Measurements from ENCODE around the gene PLPPR5.

The PLPPR5 gene

DNA sequence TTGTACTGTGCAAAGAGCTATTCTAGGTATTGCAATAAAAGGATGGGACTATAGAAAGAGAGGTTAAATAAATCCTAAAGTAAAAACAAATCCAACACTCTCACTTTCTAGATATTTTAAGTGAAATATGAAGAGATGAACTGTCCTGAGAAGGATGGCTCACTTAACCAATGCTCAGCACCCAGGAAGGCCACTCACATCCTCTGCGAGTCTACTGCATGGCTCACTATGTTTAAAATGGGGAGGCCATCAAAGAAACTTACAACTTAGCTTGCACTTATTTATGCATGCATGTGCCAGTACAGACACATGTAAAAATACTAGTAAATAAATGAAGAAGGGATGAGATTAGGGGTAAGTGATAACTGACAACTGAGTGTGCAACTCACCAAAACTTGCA is 37.5 kb downstream of the PLPPR5 start:
- DNase-seq (ENCODE audit: low read depth), result no peak

DNA sequence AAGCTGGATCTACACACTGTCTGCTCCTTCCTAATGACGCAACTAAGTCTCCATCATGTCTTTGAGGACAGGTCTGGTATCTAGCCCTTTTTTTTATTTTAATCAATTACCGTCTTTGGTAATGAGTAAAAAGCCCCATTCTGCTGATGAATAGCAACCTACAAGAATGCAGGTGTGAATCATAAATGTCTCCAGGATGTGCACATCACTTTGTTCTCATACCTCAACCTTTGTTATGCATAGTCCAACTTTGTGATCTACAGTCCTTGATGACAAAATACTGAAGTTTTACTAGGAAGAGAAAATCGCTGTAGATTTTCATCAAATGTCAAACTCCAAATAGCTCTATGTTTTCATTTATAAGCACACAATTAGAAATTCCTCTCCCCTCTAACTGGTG is 39.3 kb downstream of the PLPPR5 start:
- DNase-seq (ENCODE audit: low read depth), result no peak

DNA sequence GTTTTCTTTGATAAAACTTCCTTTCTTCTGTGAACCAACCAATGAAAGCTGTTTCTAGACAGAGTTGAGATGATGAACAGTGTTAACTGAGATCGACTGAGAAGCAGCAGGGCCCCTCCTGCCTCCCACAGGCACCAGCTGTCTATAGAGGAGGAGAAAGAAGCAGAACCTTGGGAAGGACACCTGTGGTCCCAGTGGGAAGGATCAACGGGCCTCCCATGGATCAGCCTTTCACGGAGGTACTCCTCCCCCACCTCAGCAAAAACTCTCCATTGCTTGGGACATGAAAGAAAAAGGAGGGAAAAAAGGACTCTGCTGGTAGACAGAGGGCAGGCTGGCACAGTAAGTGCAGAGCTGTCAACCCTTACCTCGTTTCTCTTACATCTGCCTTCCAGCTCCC is 40.5 kb downstream of the PLPPR5 start:
- no peak for DNase-seq (ENCODE audit: low read depth)

DNA sequence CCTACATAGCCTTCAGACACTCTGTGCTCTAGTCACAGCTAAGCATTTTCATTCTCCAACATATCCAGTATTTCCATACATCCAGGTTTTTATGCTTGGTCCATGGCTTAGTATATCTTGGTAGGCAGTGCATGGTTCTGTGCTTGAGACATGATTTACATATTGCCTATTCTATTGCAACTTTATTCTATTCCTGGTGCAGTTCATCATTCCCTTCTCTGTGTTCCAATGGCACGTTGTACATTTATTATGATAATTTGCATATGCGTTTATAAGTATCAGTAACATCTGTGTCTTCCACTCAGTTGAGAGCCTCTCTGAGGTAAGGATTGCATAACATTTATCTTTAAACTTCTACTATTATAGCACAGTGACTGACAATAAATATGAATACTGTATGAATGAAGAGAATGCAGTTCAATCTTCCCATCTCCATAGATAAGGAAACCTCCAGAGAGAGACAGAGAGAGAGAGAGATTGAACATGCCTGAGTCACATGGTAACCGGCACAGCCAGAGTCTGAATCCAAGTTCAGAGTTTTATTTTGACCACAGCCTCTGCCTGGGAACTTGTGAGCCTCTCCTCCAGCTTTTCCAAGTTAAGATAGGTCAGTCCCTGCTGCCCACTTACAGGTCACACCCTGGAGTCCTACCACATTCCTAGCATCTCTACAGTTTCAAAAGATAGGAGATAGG is 41.5 kb downstream of the PLPPR5 start:
- no peak for DNase-seq (ENCODE audit: low read depth)

DNA sequence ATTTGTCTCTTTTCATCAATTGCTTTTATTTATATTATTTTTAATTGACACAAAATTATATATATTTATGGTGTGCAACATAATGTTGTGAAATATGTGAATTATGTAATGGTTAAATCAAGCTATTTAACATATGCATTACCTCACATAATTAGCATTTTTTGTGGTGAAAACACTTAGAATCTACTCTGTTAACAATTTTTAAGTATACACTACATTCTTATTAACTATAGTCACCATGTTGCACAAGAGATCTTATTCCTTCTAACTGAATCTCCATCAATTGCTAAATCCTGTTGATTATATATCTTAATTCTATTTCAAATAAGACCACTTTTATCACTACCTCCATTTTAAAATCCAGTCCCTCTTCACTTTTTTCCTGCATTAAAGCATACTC is 42.5 kb downstream of the PLPPR5 start:
- DNase-seq (ENCODE audit: low read depth), result no peak

DNA sequence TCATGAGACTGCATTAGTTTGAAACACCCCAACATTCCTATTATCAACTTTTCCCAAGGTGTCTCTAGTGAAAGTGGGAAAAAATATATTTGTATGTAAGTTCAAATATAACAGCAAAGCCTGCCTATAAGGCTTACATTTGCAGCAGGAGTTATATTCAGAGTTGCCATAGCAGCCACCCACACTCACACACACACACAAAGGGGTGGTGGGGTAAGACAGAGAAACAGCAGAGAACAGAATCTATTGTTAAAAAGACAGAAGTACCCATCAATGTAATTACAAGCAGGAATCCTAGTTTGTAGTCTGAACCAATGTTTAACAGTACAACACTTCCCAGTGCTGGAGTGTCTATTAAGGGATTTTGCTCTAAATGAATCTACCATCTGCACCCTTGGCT is 55.0 kb downstream of the PLPPR5 start:
- no peak for DNase-seq (ENCODE audit: low read depth)

DNA sequence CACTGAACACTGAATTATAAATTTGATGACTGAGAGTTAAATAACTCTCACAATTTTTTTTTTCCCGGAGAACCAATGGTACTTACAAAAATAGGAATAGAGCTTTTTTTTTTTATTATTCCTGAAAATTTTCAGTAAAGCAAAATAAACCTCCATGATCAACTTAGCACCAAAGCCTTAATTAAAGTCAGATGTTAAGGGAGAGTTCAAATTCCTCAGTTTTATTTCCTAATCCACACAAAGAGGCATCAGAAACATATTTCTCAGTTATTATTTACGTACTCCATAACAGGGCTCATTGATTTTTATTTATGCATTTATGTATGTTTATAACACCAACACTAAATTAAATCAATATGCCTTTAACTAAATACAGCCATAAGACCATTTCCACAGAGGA is 55.5 kb downstream of the PLPPR5 start:
- DNase-seq (ENCODE audit: low read depth), result no peak

DNA sequence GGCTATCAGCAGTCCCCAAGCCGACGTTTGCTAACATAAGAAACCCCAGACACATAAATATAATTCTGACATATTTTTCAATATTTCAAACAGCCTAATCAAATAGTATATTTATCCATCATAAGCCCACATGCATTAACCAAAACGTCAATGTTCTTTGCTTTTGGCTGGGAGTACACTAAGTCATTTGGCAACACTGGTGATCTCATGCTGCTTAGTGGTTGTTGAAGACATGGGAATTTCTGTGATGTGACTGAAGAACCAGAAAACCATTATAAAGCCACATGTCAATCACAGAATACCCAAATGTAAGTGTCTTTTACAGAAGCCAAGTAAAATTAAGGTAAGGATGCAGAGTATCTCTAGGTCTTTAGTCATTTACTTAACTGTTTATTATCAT is 57.6 kb downstream of the PLPPR5 start:
- no peak for DNase-seq (ENCODE audit: low read depth)

DNA sequence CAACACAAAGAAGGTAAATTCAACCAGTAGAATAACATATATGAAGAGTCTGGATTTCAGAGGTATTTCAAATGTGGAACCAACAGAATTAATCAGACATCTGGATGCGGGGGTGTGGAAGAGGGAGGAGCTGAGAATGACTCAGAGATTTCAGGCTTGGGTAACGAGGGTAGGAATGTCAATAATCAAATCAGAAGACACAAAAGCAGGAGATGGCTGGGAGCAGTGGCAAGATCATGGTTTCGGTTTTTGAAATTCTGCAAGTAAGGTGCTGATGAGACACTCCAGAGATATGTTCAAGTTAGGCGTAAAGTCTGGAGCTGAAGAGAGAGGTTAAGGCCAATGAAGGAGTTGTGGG is 64.0 kb downstream of the PLPPR5 start:
- peak; percentile 40 for DNase-seq (ENCODE audit: low read depth)

DNA sequence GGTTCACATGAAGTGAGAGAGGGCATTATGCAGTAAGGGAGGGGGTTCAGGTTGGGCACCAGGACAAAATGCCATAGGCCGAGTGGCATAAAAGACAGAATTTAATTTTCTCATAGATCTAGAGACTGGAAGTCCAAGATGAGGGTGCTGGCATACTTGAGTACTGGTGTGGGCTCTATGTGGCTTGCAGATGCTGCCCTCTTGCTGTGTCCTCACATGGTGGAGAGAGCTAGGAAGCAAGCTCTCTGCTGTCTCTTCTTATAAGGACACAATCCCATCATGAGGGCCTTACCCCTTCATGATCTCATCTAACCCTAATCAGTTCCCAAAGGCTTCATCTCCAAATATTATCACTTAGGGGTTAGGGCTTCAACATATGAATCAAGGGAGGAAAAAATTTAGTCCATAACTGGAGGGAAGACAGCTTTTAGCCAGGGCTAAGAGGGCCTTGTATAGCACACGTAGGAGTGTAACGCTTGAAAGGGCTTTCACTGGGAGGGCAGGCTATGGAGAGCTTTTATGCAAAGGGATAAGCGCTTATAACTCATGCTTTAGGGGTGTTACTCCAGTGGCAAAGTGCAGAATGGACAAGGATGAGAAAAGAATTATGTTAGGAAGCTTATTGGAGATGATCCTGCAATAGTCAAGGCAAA is 64.5 kb downstream of the PLPPR5 start:
- DNase-seq (ENCODE audit: low read depth), result no peak

DNA sequence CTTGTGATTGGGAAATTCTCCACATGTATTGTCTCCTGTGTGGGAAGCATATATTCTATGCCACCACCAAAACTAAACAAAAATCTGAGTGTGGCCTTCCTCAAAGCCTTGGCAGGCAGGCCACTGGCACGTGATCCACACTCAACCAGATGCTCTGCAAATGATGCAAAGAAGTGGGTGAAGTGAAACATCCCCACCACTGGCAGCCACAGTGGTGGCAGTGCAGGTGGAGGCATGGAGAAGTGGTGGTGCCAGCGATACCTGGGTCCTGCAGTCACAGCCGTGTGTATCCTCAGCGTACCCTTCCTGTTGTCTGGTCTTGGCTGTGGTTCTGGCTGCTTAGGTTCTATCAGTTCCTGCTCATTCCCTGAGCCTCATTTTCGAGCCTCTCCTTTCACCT is 65.2 kb downstream of the PLPPR5 start:
- no peak for DNase-seq (ENCODE audit: low read depth)

DNA sequence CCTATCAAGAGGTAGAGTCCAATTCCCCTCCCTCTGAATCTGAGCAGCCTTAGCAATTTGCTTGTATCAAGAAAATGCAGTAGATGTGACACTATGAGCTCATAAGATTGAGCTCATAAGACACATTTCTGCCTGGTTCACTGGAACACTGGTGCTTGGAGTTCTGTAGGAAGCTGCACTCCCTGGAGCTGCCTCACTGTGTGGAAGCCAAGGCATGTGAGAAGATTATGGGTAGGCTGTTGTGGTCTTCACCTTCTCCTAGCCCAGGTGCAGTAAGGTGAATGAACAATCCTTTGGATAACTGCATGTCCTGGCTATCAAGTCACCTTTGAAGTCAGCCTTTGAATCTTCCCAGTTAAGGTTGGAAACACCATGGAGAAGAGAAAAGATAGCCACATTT is 67.3 kb downstream of the PLPPR5 start:
- no peak for DNase-seq (ENCODE audit: low read depth)

DNA sequence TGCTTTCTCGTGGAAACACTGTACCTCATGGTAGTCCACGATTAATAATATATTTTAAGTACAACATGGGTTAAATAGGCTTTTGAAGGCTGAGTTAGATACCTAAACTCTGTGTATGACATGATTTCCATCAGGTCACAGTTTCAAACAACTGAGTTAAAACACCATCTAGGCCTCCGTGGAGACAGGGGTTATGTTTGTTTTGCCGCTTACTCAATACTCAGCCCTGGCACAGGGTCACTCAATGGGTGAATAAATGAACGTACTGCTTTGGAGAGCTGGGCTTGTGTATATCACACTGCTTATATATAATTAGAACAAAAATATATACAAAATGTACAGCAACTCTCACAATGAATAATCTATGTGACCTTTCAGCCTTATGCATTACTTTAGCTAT is 72.5 kb downstream of the PLPPR5 start:
- DNase-seq (ENCODE audit: low read depth), result no peak

DNA sequence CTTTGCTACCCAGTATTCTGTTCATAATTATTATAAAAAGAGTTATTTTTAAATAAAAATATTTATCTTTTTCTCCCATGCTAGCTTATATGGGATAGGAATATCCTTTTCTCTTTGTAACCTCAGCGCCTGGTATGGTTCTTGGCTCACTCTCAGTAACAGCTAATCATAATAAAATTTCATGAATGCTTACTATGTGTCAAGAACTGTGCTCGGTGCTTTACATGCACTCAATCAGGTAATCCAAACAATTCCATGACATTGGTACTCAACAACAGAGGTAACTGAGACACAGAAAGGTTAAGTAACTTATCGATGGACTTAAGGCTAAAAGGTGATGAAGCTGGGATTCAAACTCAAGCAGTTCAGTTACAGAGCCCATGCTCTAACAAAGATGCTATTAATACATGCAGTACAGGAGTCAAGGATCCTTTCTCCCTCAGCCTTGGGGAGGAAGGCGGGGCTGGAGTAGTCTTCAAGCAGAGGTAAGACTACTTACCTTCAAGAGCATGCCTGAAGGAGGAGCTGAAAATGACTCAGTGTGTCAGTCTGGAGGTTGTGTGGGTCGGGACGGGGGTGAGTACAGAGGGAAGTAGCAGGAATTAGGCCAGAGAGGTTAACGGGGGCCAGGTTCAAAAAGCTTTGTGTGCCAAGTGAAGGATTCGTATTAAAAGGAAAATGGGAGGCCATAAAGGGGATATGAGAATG is 73.4 kb downstream of the PLPPR5 start:
- no peak for DNase-seq (ENCODE audit: low read depth)

DNA sequence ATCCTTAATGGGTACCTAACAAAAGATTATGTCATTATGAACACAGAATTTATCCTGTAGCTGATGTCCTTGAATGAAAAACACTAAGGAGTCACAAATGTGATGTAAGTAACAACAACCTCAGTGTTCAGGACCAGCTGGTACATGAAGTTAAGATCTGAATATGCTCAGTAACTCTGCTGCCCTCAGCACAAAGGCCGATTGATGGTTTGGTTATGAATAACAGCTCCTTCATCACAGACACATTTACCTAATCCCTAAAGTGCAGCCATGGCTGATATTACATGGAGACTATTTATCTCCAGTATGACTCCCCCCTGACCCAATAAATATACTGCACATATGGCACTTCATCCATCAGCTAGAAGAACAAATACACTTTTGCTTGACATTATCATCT is 75.2 kb downstream of the PLPPR5 start:
- DNase-seq (ENCODE audit: low read depth), result no peak

DNA sequence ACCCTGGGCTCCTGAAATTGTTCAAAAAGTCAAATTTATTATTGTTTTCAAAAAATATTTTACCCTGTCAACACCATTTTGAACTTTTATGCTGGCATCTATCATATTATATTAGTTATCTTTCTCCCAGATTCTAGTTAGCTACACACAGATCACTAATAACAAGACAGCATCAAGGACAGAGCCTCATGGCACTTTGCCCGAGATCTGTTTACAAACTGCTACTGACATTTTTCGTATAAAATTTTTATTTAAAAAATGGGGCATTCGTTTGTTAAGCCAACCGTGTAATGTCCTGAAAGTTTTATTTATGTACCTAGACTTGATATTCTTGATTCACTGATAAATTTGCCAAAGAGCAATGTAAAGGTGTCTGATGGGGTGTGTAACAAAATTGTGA is 78.1 kb downstream of the PLPPR5 start:
- no peak for DNase-seq (ENCODE audit: low read depth)

DNA sequence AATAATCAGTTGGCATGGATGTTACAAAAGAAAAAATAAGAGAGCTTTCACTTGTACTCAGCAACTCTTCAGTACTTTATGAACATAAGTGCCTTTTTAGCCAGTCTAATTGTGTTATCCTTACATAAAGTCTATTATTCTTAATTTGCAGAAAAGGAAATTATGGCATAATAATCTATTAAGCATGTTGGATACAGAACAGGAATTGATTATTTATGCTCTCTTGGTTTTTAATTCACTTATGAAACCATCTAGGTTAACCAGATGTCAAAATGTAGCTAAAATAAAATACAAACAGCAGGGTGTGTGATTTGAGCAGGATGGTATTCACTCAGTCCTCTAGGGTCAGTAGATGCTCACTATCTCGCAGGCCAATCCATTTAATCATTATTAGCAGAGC is 79.7 kb downstream of the PLPPR5 start:
- DNase-seq (ENCODE audit: low read depth), result no peak

DNA sequence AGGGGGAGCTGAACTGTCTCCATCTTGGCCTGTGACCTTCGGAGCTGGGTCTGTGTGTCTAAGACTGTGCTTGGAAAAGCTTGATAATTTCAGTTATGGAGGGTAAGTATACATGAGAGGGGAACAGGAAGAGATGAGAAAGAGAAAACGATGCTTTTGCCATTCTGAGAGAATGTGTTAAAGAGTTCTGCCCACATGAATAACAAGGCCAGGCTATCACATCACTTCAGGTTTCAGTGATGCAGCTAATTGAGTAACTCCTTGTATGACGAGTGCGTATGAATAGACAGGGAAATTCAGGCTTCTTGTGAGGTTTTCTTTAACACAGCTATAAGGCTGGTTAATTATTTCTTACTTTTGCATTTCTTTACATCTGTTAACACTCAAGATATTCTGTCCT is 81.0 kb downstream of the PLPPR5 start:
- DNase-seq (ENCODE audit: low read depth), result no peak

DNA sequence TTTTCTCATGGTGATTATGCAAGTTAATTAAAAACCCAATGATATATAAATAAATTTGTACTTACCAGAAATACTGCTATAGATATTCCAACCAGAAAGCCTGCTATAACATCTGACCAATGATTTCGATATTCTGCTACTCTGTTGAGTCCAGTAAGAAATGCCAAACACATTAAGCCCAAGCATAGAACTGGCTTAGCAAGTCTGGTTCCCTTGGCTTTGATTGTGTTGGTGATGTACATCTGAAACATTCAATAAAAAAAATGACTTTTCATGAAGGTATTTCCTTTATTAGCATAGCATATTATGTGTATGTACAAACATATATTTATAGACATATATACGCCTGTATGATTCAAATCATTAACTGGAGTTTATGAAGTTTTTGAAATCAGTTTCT is 82.8 kb downstream of the PLPPR5 start:
- no peak for DNase-seq (ENCODE audit: low read depth)

DNA sequence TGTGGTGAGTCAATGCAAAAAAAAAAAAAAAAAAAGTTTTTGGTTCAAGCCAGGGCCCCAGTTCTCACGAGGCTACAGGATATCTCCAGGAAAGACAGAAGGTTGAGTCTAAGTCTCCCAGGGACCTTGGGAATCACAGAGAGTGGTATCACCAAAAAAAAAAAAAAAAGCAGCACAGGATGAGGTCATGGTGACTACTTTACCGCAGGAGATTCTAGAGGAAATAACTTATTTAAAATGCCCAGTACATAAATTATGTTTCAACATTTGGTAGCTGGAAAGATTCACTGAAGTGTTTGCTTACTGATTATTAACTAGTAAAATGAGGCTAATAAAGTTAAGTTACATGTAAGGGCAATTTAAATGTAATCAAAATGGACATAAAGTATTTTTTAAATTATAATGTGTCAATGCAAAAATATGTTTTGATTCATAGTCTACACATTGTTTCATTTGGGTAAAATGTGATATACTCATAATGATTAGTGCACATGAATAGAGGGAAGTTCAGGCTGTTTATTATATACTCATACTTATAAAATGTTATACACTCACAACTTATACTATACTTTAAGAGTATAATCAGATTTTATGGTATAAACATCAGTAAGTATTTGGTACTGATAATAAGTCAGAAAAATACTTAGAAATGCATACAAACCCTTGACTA is 84.1 kb downstream of the PLPPR5 start:
- DNase-seq (ENCODE audit: low read depth), result peak; percentile 33

DNA sequence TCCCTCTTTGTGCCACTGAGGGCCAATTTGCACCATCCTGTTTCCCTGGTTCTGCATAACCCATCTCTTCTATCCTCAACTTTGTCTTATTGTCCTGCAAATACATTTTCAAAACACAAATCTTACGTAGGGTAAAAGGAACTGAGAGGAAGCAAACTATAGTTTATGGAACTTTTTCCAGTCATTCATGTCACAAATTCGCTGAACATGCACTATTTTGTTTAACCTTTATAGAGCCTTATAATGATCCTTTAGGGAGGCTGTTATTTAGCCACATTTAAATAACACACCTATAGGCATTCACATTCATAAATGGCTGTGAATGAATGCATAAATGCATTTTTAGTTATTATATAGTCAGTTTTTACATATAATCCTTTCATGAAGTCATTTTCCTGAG is 85.0 kb downstream of the PLPPR5 start:
- no peak for DNase-seq (ENCODE audit: low read depth)

DNA sequence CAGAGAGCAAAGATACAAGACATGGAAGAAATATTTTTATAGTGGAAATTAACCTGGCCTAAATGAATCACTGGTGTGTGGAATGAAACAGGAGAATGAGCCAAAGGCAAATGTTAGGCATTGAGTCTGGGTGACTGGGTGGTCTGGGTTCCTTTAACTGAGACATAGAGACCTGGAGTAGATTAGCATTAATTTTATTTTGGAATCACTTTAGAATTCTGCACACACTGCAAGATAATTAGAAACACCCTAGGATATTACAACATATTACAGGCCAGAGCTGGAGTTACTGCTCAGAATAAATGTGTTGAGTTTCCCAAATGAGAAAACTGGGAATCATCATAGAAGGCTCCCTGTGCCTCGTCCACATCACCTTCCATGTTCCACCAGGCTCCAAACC is 85.5 kb downstream of the PLPPR5 start:
- DNase-seq (ENCODE audit: low read depth), result peak; percentile 16

DNA sequence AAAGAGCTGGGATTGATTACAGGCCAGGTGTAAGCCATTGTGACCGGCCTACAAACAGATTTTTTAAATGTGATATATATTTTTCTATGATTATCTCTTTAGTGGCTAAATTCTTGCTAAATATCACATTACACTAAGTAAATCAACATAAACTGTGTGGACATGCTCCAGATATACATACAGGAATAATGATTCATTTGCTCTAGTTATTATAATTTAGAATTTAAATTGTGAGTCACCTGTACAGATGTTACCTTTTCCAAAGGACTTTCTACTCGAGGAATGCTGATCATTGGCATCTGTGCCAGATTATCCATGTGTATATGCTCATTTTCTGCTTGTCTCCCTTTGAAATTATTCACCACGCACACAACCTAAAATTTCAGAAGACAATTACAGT is 90.1 kb downstream of the PLPPR5 start:
- no peak for DNase-seq (ENCODE audit: low read depth)

All from GM04504 (cell line).